ENCODE results near the gene MICAL3.

GRCh38 chr22:17891481-17892167, 132.7 kb downstream of the MICAL3 start:
- TF ChIP-seq EZH2 (IDR thresholded peaks at IDR 0.05) (no peak), POLR2AphosphoS5 (IDR thresholded peaks at IDR 0.05; ENCODE audit: borderline replicate concordance, low read depth, low read length) (no peak), FOXP2 (optimal IDR thresholded peaks at IDR 0.05; ENCODE audit: control extremely low read depth, extremely low read length, insufficient read depth) (no peak)
